ENCODE data around the gene ABO. TPM values are rescaled to one million over a fixed set of nuclear protein-coding genes. Genes with fewer than 3 reads are reported as not detected.
"Not testable (repeated sequence)": the region's sequence is repeated elsewhere in the genome, so short reads cannot be mapped to it uniquely, and the experiment has no call there.

Gene ABO
- polyA plus RNA-seq, 4 donors, result 13.2 to 32.8 (median 18.4) TPM

GRCh38 chr9:133294257-133294656 is 19.3 kb upstream of the ABO start:
- DNase-seq (ENCODE audit: low read depth in 4 of 4, low spot score in 2 of 4), result no peak

- DNase-seq (ENCODE audit: low read depth in 4 of 4, low spot score in 2 of 4), result no peak
Measured at GRCh38 chr9:133290751-133291302, 15.8 kb upstream of the ABO start.

GRCh38 chr9:133286523-133286922 is 11.5 kb upstream of the ABO start:
- DNase-seq (ENCODE audit: low read depth in 4 of 4, low spot score in 2 of 4), result no peak

DNA sequence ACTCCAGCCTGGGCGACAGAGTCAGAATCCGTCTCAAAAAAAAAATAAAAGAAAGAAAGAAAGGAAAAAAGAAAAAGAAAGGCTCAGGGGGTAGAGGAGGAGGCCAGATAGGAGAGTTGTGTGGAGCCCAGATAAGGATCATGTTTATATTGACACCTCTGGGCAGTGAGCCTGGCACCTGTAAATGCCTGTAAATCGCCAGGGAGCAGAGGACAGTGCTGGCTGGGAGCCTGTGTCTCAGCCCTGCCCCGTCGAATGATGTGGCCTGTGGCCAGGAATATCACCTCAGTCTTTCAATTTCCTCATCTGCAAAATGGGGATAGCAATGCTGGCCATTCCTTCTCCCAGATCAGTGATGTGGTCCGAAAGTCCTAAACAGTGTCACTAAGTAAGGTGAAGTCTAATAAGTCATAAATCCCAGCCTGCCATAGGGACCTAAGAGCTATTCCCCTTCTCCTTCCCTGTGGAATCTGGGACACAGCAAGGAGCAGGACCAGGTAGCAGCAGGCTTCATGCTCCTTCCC is 10.3 kb upstream of the ABO start:
- no peak for DNase-seq (ENCODE audit: low read depth in 4 of 4, low spot score in 2 of 4)

- no peak for DNase-seq (ENCODE audit: low read depth in 4 of 4, low spot score in 2 of 4)
Measured at GRCh38 chr9:133284362-133284761, 9.4 kb upstream of the ABO start.

DNA sequence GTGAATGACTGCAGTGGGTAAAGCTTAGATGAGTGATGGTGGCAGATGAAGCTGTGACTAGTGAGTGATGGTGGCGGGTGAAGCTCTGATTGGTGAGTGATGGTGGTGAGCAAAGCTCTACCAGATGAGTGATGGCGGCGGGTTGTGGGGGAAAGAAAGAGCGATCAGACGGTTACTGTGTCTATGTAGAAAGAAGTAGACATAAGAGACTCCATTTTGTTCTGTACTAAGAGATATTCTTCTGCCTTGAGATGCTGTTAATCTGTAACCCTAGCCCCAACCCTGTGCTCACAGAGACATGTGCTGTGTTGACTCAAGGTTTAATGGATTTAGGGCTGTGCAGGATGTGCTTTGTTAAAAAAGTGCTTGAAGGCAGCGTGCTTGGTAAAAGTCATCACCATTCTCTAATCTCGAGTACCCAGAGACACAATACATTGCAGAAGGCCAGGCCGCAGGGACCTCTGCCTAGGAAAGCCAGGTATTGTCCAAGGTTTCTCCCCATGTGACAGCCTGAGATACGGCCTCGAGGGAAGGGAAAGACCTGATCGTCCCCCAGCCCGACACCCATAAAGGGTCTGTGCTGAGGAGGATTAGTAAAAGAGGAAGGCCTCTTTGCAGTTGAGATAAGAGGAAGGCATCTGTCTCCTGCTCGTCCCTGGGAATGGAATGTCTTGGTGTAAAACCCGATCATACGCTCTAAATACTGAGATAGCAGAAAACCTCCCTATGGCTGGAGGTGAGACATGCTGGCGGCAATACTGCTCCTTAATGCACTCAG is 8.4 kb upstream of the ABO start:
- not testable (repeated sequence) for DNase-seq (ENCODE audit: low read depth in 4 of 4, low spot score in 2 of 4)

DNA sequence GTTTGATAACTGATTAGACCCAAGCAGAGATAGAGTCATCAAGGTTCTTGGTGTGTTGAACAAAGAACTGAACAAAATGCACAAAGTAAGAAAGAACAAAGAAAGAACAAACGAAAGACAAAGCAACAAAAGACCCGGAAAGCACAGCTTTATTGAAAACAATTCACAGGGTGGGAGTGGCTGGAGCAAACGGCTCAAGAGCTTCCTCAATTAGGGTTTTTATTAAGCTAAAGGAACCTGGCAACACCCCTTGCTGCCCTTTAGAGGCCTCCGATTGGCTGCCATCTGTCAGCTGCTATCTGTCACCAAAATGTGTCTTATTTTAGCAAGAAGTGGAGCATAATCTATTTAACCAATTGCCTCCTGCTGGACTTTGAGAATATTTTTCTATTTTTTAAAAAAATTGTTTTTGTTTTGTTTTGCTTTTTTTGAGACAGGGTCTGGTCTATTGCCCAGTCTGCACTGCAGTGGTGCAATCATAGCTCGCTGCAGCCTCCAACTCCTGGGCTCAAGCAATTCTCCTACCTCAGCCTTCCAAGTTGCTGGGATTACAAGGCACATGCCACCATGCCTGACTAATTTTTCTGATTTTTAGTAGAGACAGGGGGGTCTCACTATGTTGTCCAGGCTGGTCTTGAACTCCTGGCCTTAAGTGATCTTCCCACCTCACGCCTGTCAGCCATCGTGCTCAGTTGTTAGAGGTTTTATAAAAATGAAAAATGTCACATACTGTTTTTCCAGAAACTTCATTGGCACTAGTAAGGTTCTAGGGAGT is 7.7 kb upstream of the ABO start:
- no peak for DNase-seq (ENCODE audit: low read depth in 4 of 4, low spot score in 2 of 4)

- DNase-seq (ENCODE audit: low read depth in 4 of 4, low spot score in 2 of 4), result no peak
Measured at GRCh38 chr9:133280392-133280791, 5.4 kb upstream of the ABO start.

GRCh38 chr9:133278161-133279114 is 3.4 kb upstream of the ABO start:
- DNase-seq (ENCODE audit: low read depth in 4 of 4, low spot score in 2 of 4), result no peak

- DNase-seq (ENCODE audit: low read depth in 4 of 4, low spot score in 2 of 4), result no peak
Measured at GRCh38 chr9:133277467-133277866, 2.5 kb upstream of the ABO start.

DNA sequence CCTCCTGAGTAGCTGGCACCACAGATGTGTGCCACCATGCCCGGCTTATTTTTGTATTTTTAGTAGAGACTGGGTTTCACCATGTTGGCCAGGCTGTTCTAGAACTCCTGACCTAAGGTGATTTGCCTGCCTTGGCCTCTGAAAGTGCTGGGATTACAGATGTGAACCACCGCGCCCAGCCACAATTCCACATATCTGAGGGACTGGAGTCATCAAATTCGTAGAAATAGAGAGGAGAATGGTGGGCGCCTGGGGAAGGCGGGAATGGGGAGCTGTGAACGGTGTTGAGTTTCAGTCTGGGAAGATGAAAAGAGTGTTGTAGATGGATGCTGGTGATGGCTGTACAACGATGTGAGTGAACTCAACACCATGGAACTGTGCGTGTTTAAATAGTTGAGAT is 1.9 kb upstream of the ABO start:
- no peak for DNase-seq (ENCODE audit: low read depth in 4 of 4, low spot score in 2 of 4)

GRCh38 chr9:133276001-133276884 is 1.2 kb upstream of the ABO start:
- DNase-seq (ENCODE audit: low read depth in 4 of 4, low spot score in 2 of 4), result no peak

DNA sequence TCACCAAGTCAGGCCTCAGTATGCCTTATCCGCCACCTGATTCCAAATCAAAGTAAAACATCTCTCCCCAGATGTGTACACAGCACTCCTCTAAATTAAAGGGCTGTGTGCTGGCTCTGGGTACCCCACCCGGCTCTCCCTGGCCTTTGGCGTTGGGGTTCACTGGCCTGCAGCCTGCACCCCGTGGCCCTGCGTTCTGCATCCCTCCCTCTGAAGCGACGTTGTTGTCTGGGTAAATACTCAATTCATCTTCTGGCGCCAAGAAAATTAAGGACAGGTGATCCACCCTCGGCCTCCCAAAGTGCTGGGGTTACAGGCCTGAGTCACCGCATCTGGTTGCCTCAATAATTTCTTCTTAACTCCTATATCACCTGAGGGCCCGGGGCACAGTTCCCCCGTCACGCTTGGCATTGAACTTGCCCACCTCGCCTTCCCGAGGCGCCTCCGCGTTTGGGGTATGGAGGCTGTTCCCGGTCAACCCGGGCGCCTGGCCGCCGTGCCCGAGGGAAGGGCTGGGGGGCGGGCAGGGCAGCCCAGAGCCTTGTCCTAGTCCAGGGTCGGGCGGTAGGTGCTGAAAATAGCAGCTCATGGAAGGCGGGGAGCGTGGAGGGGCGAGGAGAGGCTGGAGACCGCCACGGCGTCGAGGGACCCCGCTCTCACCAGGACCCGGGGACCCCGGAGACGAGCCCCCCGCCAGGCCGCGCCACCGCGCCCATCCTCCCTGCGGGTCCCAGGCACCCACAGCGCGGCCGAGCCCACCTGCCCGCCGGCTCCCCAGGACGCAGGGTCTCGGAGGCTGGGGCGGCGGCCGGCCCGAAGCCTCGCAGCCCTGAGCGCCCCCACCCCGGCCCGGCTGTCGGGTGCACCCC is 531 bp downstream of the ABO start:
- DNase-seq (ENCODE audit: low read depth in 4 of 4, low spot score in 2 of 4), result no peak

DNA sequence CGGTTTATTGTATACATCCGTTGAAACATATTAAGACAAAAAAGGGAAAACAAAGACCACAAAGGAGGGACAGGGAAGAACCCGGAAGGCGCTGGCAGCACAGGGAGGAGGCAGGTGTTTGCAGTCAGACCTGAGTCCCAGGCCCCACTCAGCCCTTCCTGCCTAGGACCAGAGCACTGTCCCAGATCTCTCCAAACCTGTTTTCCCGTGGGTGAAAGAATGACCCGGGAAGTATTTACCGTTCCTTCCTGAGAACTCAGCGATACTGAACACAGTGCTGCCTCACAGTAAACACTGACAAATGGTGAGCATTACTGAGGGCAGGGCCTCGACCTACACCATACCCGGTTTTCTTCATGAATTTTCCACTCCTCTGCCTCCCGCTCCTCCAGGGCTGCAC is 1.2 kb downstream of the ABO start:
- DNase-seq (ENCODE audit: low read depth in 4 of 4, low spot score in 2 of 4), result no peak

DNA sequence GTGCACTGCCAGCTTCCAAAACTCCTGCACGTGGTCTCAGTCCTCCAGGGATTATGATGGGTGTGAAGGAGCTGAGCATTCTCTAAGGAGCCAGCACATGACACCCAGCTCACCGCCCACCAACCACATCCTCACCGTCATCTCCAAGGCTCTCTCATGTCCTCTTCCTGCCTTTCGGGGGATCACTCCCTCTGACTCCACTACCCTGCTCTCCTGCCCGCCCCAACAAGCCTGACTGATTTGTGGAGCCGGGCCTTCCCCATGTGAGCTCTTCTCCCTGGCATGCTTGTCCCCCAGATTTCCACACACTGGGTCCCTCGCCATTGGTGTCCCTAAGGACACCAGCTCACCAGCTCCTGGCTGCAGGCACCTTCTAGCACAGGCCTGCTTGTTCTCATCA is 1.9 kb downstream of the ABO start:
- DNase-seq (ENCODE audit: low read depth in 4 of 4, low spot score in 2 of 4), result no peak

- DNase-seq (ENCODE audit: low read depth in 4 of 4, low spot score in 2 of 4), result no peak
Measured at GRCh38 chr9:133269537-133270362, 5.3 kb downstream of the ABO start.

- DNase-seq (ENCODE audit: low read depth in 4 of 4, low spot score in 2 of 4), result not testable (repeated sequence)
Measured at GRCh38 chr9:133269136-133269535, 5.9 kb downstream of the ABO start.

Data from left renal cortex interstitium (tissue), 4 donors.